GM12874 (cell line): Measurements from ENCODE around the gene MYO18A.

Experiments
- TF ChIP-seq, protein P1 (sequence below): IDR thresholded peaks from 2 replicates; pipeline ENCODE4 v1.5.1; 2011; ENCODE audit warnings: low read depth, mild to moderate bottlenecking, control low read depth, low read length, moderate library complexity; ENCODE audit not compliant: insufficient read depth

MYO18A gene

DNA sequence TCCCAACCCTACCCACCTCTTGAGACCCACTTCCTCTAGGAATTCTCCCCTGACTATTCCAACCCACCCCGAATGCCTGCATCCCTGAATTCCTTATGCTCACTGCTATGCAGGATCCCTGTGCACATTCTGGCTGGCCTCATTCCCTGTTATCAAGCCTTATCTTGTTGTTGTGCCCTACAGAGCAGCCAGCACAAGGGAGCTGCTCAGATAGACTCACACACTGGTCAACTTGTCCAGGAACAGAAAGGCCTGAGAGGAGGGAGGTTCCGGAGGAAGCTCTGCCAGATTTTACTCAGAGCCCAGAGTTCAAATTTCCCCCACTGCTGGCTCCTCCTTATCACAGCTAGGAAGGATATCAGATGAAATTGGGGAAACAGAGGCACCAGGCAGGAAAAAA is 24.8 kb upstream of the MYO18A start:
- TF ChIP-seq, protein P1, sequence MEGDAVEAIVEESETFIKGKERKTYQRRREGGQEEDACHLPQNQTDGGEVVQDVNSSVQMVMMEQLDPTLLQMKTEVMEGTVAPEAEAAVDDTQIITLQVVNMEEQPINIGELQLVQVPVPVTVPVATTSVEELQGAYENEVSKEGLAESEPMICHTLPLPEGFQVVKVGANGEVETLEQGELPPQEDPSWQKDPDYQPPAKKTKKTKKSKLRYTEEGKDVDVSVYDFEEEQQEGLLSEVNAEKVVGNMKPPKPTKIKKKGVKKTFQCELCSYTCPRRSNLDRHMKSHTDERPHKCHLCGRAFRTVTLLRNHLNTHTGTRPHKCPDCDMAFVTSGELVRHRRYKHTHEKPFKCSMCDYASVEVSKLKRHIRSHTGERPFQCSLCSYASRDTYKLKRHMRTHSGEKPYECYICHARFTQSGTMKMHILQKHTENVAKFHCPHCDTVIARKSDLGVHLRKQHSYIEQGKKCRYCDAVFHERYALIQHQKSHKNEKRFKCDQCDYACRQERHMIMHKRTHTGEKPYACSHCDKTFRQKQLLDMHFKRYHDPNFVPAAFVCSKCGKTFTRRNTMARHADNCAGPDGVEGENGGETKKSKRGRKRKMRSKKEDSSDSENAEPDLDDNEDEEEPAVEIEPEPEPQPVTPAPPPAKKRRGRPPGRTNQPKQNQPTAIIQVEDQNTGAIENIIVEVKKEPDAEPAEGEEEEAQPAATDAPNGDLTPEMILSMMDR: no peak

DNA sequence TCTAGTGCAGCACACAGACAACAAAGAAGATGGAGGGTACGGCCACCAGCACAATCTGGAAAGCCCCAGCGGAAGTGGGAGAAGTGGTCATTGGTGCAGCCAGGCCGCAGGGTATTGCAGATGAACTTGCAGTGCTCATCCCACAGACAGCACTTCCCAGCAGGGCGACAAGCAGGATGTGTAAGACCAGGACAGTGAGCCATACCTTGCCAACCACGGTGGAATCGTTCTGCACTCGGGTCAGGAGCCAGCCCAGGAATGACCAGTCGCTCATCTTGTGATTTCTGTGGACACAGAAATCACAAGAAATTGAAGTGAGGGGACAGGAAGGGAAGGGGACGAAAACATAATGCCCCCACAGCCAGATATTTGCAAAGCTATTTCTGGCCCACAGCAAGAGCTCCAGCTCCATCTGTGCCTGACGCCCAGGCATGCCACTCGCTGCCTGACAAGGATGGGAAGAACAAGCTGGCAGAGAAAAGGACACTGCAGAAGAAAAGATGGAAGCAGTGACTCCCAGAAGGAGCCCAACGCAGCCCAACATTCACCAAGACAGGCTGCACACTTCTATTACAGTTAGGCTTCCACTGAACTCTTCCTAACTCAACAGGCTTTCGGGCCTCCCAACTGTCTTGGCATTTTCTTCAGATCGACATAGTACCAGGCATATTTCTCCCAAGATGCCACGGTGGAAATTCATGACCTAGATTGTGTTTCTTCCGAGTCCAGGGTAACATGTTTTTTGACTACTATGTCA is 17.5 kb upstream of the MYO18A start:
- TF ChIP-seq, protein P1: no peak

GRCh38 chr17:29196769-29197515 is 16.7 kb upstream of the MYO18A start:
- TF ChIP-seq, protein P1: 0 out of 2 replicates have a peak, but pooled peaks have one; percentile 9

GRCh38 chr17:29195465-29196081 is 15.4 kb upstream of the MYO18A start:
- TF ChIP-seq, protein P1: no peak

DNA sequence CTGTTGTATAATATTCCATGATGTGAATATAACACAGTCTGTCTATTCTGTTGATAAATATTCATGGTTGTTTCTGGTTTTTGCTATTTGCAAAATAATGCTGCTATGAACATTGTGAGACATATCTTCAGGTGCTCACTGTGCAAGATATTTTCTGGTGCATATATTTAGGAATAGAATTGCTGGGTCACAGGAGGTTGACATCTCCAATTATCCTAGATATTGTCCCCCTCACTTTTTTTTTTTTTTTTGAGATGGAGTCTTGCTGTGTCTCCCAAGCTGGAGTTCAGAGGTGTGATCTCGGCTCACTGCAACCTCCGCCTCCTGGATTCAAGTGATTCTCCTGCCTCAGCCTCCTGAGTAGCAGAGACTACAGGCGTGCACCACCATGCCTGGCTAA is 14.5 kb upstream of the MYO18A start:
- TF ChIP-seq, protein P1: no peak

DNA sequence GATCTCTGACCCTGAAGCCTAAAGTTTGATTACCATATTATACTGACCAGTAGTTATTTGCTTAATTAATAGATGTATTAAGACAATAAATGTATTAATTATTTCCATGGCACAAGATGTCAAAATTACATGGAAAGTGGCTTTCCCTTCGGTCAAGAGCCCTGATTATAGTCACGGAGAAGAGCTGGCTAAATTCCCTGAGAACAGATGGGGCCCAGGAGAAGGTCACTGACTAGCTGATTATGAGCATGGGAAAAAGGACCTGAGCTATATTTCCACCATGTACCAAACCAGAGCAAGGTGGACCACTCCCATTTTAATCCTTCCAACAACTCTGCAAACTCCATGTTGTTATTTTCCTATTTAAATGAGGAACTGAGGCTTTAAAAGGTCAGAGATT is 12.9 kb upstream of the MYO18A start:
- TF ChIP-seq, protein P1: no peak

DNA sequence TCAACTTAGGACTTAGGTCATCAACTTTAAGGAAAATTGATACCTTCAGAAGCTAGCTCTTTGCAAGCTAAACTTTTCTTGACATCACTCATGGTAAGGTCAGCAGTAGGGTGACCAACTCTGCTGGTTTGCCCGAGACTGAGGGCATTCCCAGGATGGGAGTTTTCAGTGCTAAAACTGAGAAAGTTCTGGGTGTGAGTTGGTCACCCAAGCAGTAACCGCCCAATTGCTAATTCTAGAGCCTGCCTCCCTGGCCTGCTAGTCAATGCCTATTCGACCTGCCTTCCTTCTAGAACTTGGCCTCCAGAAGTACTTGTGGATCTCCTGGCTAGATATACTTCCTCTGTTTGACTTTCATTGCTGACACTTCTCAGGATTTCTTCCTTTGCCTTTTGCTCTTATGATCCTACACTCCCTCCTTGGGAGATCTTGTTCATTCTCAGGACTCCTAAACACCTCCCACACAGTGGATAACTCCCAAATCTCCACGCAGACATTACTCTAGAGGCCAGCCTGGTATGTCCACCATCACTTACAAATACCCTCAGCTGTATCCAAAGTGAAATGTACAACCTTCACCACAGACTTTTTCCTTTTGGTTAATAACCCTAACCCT is 10.5 kb upstream of the MYO18A start:
- TF ChIP-seq, protein P1: no peak
